NT2/D1 (cell line): ENCODE results near the gene RPA1.

Experiments
- SUZ12 ChIP-seq: IDR thresholded peaks from 2 replicates; pipeline ENCODE4 v1.6.1; 2011; ENCODE audit not compliant: insufficient read length, insufficient read depth; ENCODE audit errors: extremely low read depth
- YY1 ChIP-seq: IDR thresholded peaks from 2 replicates; pipeline ENCODE4 v1.6.1; 2011; ENCODE audit not compliant: insufficient read length, insufficient read depth
- ZNF274 ChIP-seq: IDR thresholded peaks from 2 replicates; pipeline ENCODE4 v1.6.1; 2011; ENCODE audit warnings: mild to moderate bottlenecking, low read depth, low read length

GRCh38 chr17:1908699-1909309, 79.0 kb downstream of the RPA1 start:
- TF ChIP-seq ZNF274: no peak
- TF ChIP-seq YY1: no peak
- no peak for TF ChIP-seq SUZ12
